Caco-2 (cell line): ENCODE data around the gene MCAT. TPM values are rescaled to one million over a fixed set of nuclear protein-coding genes. Genes with fewer than 3 reads are reported as not detected.

Experiments used
- BruUV-seq: library from RNA; stranded (reverse); fragments of 400-500 nt; replicated peaks from 2 replicates; lab custom pipeline; 2021; lab: Mats Ljungman, UMichigan
- CTCF ChIA-PET: fragments of 300-600 bp; sonication (Branson Sonifier 250); formaldehyde crosslinking; loops from one replicate; lab custom pipeline; 2022; ENCODE audit warnings: antibody characterized with exemption; lab: Charles Lee
- POLR2A ChIA-PET: fragments of 300-600 bp; sonication (Branson Sonifier 250); formaldehyde crosslinking; loops from one replicate; lab custom pipeline; 2022; ENCODE audit warnings: antibody characterized with exemption; lab: Charles Lee
- DNase-seq, 2 experiments: peaks; one replicate each; pipeline versions ENCODE4 v3.0.0 to v3.0.0-alpha.2; 2020 to 2022
- H3K27me3 ChIP-seq: replicated peaks from 2 replicates; pipeline ENCODE4 v1.6.0; 2011; ENCODE audit warnings: low read length; ENCODE audit not compliant: control insufficient read depth, insufficient read depth
- H3K36me3 ChIP-seq: 2 replicates; pipeline ENCODE4 v1.5.1; 2011; ENCODE audit warnings: low read length; ENCODE audit not compliant: control insufficient read depth, insufficient read depth
- H3K4me1 ChIP-seq: fragments of 250-450 bp; sonication (Bioruptor Pico); 2 replicates; pipeline ENCODE4 v1.5.1; 2020; ENCODE audit warnings: mild to moderate bottlenecking
- H3K4me3 ChIP-seq: 2 replicates; pipeline ENCODE4 v1.5.1; 2011; ENCODE audit warnings: low read depth, mild to moderate bottlenecking, control low read depth, low read length
- H3K9me3 ChIP-seq: fragments of 250-450 bp; sonication (Bioruptor Pico); 2 replicates; pipeline ENCODE4 v1.5.1; 2020; ENCODE audit warnings: mild to moderate bottlenecking, moderate library complexity
- H3K27ac Mint-ChIP-seq: one replicate; pipeline ENCODE4 v1.8.0; 2022; ENCODE audit warnings: mixed read lengths; ENCODE audit not compliant: unreplicated experiment
- H3K27me3 Mint-ChIP-seq: one replicate; pipeline ENCODE4 v1.8.0; 2022; ENCODE audit warnings: mixed read lengths; ENCODE audit not compliant: insufficient read depth, unreplicated experiment
- H3K36me3 Mint-ChIP-seq: one replicate; pipeline ENCODE4 v1.8.0; 2022; ENCODE audit warnings: mild to moderate bottlenecking, mixed read lengths; ENCODE audit not compliant: insufficient read depth, unreplicated experiment
- H3K4me1 Mint-ChIP-seq: one replicate; pipeline ENCODE4 v1.8.0; 2022; ENCODE audit warnings: low read depth, mixed read lengths; ENCODE audit not compliant: unreplicated experiment
- H3K4me3 Mint-ChIP-seq: one replicate; pipeline ENCODE4 v1.8.0; 2022; ENCODE audit warnings: mild to moderate bottlenecking, moderate library complexity, mixed read lengths; ENCODE audit not compliant: unreplicated experiment
- H3K9me3 Mint-ChIP-seq: one replicate; pipeline ENCODE4 v1.8.0; 2022; ENCODE audit warnings: mixed read lengths; ENCODE audit not compliant: unreplicated experiment
- CTCF ChIP-seq, 2 experiments: fragments of 200-600 bp in 1 of 2; IDR thresholded peaks; 1 replicate in 1 of 2; 2 replicates in 1 of 2; pipeline versions ENCODE4 v1.5.1 to v1.8.0; 2011 to 2022; ENCODE audit warnings: antibody characterized with exemption in 1 of 2, control low read depth in 1 of 2, inconsistent platforms in 1 of 2, low read depth in 1 of 2, low read length in 1 of 2, mild to moderate bottlenecking in 1 of 2, moderate library complexity in 1 of 2; ENCODE audit not compliant: insufficient read depth in 1 of 2, severe bottlenecking in 1 of 2, unreplicated experiment in 1 of 2
- intact Hi-C: fragments of 100-400 bp; cut with micrococcal nuclease; formaldehyde crosslinking; loops from one replicate; pipeline ENCODE4 v1.10.0; 2022; ENCODE audit not compliant: unreplicated experiment
- total RNA-seq: library from RNA; stranded (reverse); gene quantifications from 2 replicates; pipeline ENCODE4 v1.2.3, GENCODE V29; 2022

Gene MCAT
- total RNA-seq, 1 experiment from 2014 or later: 23.5 TPM

- no peak for TF ChIP-seq CTCF (IDR thresholded peaks at IDR 0.05; ENCODE audit: insufficient read depth in 1 of 2, low read depth in 1 of 2, low read length in 1 of 2, severe bottlenecking in 1 of 2, unreplicated experiment in 1 of 2)
- H3K27me3 ChIP-seq: no peaks in the 10 kb centered on the region
- Mint-ChIP-seq H3K36me3 (peaks cover 34% of the 10 kb centered on the region), H3K27me3 (no peaks in the 10 kb centered on the region), H3K4me3 (no peak overlapping the region), H3K27ac (no peak overlapping the region), H3K9me3 (no peaks in the 10 kb centered on the region), H3K4me1 (no peaks in the 10 kb centered on the region)
- no peak overlapping the region for H3K4me3 ChIP-seq
- DNase-seq: no peak
- intact Hi-C loops: no loop called here
- no peaks in the 10 kb centered on the region for H3K9me3 ChIP-seq
- no peaks in the 10 kb centered on the region for H3K4me1 ChIP-seq
- POLR2A ChIA-PET: no interaction called here
- CTCF ChIA-PET: no interaction called here
- peaks cover 4% of the 10 kb centered on the region; the same call in 1 of the 2 replicates for H3K36me3 ChIP-seq
- no TSS peak for BruUV-seq
Measured at GRCh38 chr22:43170131-43170480, 26.9 kb upstream of the MCAT start.

GRCh38 chr22:43169310-43170130, 26.3 kb upstream of the MCAT start:
- Mint-ChIP-seq H3K27ac (no peak overlapping the region), H3K36me3 (peaks cover 28% of the 10 kb centered on the region), H3K9me3 (no peaks in the 10 kb centered on the region), H3K4me1 (no peaks in the 10 kb centered on the region), H3K27me3 (no peaks in the 10 kb centered on the region), H3K4me3 (no peak overlapping the region)
- BruUV-seq: no TSS peak
- intact Hi-C loops: no loop called here
- Histone ChIP-seq H3K9me3 (no peaks in the 10 kb centered on the region), H3K36me3 (peaks cover 3% of the 10 kb centered on the region; the same call in 1 of the 2 replicates), H3K4me1 (no peaks in the 10 kb centered on the region), H3K27me3 (no peaks in the 10 kb centered on the region), H3K4me3 (no peak overlapping the region)
- DNase-seq: no peak
- no peak for TF ChIP-seq CTCF (IDR thresholded peaks at IDR 0.05; ENCODE audit: insufficient read depth in 1 of 2, low read depth in 1 of 2, low read length in 1 of 2, severe bottlenecking in 1 of 2, unreplicated experiment in 1 of 2)
- CTCF ChIA-PET: no interaction called here
- POLR2A ChIA-PET: no interaction called here

DNA sequence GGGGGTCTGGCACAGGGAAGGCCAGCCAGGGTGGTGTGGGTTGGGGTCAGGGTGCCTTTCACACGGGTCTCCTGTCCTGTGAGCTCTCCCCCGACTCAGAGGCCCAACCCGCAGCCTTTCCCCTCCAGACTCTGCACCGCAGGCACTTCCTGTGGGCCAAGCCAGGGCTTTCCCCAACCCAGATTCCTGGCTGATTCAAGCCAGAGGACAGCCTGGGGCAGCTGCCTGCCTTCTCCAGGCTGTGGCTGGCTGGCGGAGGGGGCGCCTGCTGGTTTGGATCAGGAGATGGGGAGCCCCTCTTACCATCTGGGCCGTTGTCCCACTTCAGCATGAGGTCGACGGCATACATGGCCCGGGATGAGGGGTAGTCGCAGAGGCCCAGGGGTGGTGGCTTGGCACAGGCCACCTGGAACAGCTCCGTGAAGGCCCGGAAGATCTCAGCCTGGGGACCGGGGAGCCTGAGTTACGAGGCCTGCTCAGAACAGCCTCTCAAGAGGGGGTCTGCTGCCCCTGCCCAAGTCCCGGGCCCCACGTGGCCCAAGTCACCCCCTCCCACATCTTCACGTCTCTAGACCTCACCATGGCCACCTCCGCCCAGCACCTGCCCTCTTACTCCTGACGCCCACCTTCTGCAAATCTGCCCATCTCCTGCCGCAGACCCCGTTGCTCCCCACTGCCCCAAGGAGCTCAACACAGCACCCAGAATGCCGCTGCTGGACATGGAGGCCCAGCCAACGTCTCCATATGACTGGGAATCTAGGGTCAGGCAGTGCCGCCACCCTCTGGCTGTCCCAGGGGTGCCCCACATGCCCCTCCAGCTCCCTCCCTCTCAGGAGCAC, 25.5 kb upstream of the MCAT start:
- Mint-ChIP-seq H3K9me3 (no peaks in the 10 kb centered on the region), H3K27me3 (no peaks in the 10 kb centered on the region), H3K4me3 (no peak overlapping the region), H3K4me1 (no peaks in the 10 kb centered on the region), H3K27ac (no peak overlapping the region), H3K36me3 (peaks cover 28% of the 10 kb centered on the region)
- DNase-seq: no peak
- BruUV-seq: no TSS peak
- no peak for TF ChIP-seq CTCF (IDR thresholded peaks at IDR 0.05; ENCODE audit: insufficient read depth in 1 of 2, low read depth in 1 of 2, low read length in 1 of 2, severe bottlenecking in 1 of 2, unreplicated experiment in 1 of 2)
- Histone ChIP-seq H3K9me3 (no peaks in the 10 kb centered on the region), H3K4me3 (no peak overlapping the region), H3K4me1 (no peaks in the 10 kb centered on the region), H3K27me3 (no peaks in the 10 kb centered on the region), H3K36me3 (peaks cover 3% of the 10 kb centered on the region; the same call in 1 of the 2 replicates)
- POLR2A ChIA-PET: no interaction called here
- CTCF ChIA-PET: no interaction called here
- intact Hi-C loops: no loop called here
